ENCODE results near the gene VSTM4.

The VSTM4 gene

GRCh38 chr10:49115015-49115795 lies at the start of gene VSTM4:
Gene VSTM4, minus strand, starts transcription at chr10:49115522. Its CDS starts 37 bp downstream, at chr10:49115485.
- no peak for DNase-seq (ENCODE audit: low read depth, low spot score)

- no peak for DNase-seq (ENCODE audit: low read depth, low spot score)
Observed at GRCh38 chr10:49164559-49165188, 49.4 kb upstream of the VSTM4 start.

GRCh38 chr10:49163741-49164140 lies 48.4 kb upstream of the VSTM4 start:
- DNase-seq (ENCODE audit: low read depth, low spot score): no peak

GRCh38 chr10:49162761-49163310 lies 47.5 kb upstream of the VSTM4 start:
- DNase-seq (ENCODE audit: low read depth, low spot score): no peak

- no peak for DNase-seq (ENCODE audit: low read depth, low spot score)
Observed at GRCh38 chr10:49162063-49162462, 46.7 kb upstream of the VSTM4 start.

- DNase-seq (ENCODE audit: low read depth, low spot score): no peak
Observed at GRCh38 chr10:49161411-49161997, 46.2 kb upstream of the VSTM4 start.

GRCh38 chr10:49160814-49161213 lies 45.5 kb upstream of the VSTM4 start:
- DNase-seq (ENCODE audit: low read depth, low spot score): no peak

GRCh38 chr10:49160110-49160509 lies 44.8 kb upstream of the VSTM4 start:
- DNase-seq (ENCODE audit: low read depth, low spot score): no peak

GRCh38 chr10:49158915-49159314 lies 43.6 kb upstream of the VSTM4 start:
- DNase-seq (ENCODE audit: low read depth, low spot score): no peak

- DNase-seq (ENCODE audit: low read depth, low spot score): no peak
Observed at GRCh38 chr10:49158404-49158803, 43.1 kb upstream of the VSTM4 start.

- no peak for DNase-seq (ENCODE audit: low read depth, low spot score)
Observed at GRCh38 chr10:49157229-49157628, 41.9 kb upstream of the VSTM4 start.

- DNase-seq (ENCODE audit: low read depth, low spot score): no peak
Observed at GRCh38 chr10:49154641-49155040, 39.3 kb upstream of the VSTM4 start.

- DNase-seq (ENCODE audit: low read depth, low spot score): no peak
Observed at GRCh38 chr10:49153971-49154370, 38.6 kb upstream of the VSTM4 start.

GRCh38 chr10:49153115-49153514 lies 37.8 kb upstream of the VSTM4 start:
- no peak for DNase-seq (ENCODE audit: low read depth, low spot score)

GRCh38 chr10:49152663-49153062 lies 37.3 kb upstream of the VSTM4 start:
- no peak for DNase-seq (ENCODE audit: low read depth, low spot score)

GRCh38 chr10:49152037-49152436 lies 36.7 kb upstream of the VSTM4 start:
- DNase-seq (ENCODE audit: low read depth, low spot score): no peak

- no peak for DNase-seq (ENCODE audit: low read depth, low spot score)
Observed at GRCh38 chr10:49151481-49151880, 36.2 kb upstream of the VSTM4 start.

- no peak for DNase-seq (ENCODE audit: low read depth, low spot score)
Observed at GRCh38 chr10:49151025-49151445, 35.7 kb upstream of the VSTM4 start.

GRCh38 chr10:49150426-49150825 lies 35.1 kb upstream of the VSTM4 start:
- DNase-seq (ENCODE audit: low read depth, low spot score): no peak

GRCh38 chr10:49149881-49150280 lies 34.6 kb upstream of the VSTM4 start:
- DNase-seq (ENCODE audit: low read depth, low spot score): no peak

GRCh38 chr10:49144058-49144720 lies 28.9 kb upstream of the VSTM4 start:
- no peak for DNase-seq (ENCODE audit: low read depth, low spot score)

- no peak for DNase-seq (ENCODE audit: low read depth, low spot score)
Observed at GRCh38 chr10:49143249-49143648, 27.9 kb upstream of the VSTM4 start.
